Neural progenitor cell (in vitro differentiated cells): Measurements from ENCODE around the gene TRA2A.

Source experiments
- CTCF ChIP-seq: fragments of 200-600 bp; sonication (generic); IDR thresholded peaks from 2 replicates; pipeline ENCODE4 v1.5.1; 2017; ENCODE audit warnings: antibody characterized with exemption, mild to moderate bottlenecking
- EZH2 ChIP-seq: fragments of 200-600 bp; sonication (generic); IDR thresholded peaks from 2 replicates; pipeline ENCODE4 v1.6.1; 2017; ENCODE audit warnings: antibody characterized with exemption, mild to moderate bottlenecking, moderate library complexity
- EZH2phosphoT487 ChIP-seq: fragments of 200-600 bp; sonication (generic); IDR thresholded peaks from 2 replicates; pipeline ENCODE4 v1.6.1; 2017; ENCODE audit warnings: antibody characterized with exemption

- TF ChIP-seq EZH2, result no peak
- peak; percentile 16 for TF ChIP-seq CTCF
- no peak for TF ChIP-seq EZH2phosphoT487
Measured at GRCh38 chr7:23469150-23469960, 62.4 kb downstream of the TRA2A start.
